PFSK-1 (cell line): Measurements from ENCODE around the gene ALB.

Experiments used
- FOXP2 ChIP-seq: optimal IDR thresholded peaks from 2 replicates; pipeline ENCODE3; 2011; ENCODE audit warnings: borderline replicate concordance, control low read depth, inconsistent platforms; ENCODE audit not compliant: insufficient read depth; ENCODE audit errors: extremely low read length, extremely low read depth
- POLR2AphosphoS5 ChIP-seq: IDR thresholded peaks from 2 replicates; pipeline ENCODE4 v1.6.1; 2012; ENCODE audit warnings: low read depth, mild to moderate bottlenecking, control low read depth, low read length, moderate library complexity
- SIN3A ChIP-seq: IDR thresholded peaks from 2 replicates; pipeline ENCODE4 v1.6.1; 2012; ENCODE audit warnings: mild to moderate bottlenecking, low read length, moderate library complexity, borderline replicate concordance; ENCODE audit not compliant: insufficient read depth
- TAF1 ChIP-seq: IDR thresholded peaks from 2 replicates; pipeline ENCODE4 v1.6.1; 2012; ENCODE audit warnings: low read length, control low read depth, borderline replicate concordance; ENCODE audit not compliant: insufficient read depth
- TF ChIP-seq, protein P1 (sequence below), 2 experiments: IDR thresholded peaks; 2 replicates each; pipeline versions ENCODE4 v1.6.1 to v1.8.0; 2011 to 2012; ENCODE audit warnings: low read depth in 2 of 2, low read length in 2 of 2, control low read depth in 1 of 2, inconsistent platforms in 1 of 2, mild to moderate bottlenecking in 1 of 2, moderate library complexity in 1 of 2; ENCODE audit not compliant: insufficient read depth in 1 of 2

The ALB gene

DNA sequence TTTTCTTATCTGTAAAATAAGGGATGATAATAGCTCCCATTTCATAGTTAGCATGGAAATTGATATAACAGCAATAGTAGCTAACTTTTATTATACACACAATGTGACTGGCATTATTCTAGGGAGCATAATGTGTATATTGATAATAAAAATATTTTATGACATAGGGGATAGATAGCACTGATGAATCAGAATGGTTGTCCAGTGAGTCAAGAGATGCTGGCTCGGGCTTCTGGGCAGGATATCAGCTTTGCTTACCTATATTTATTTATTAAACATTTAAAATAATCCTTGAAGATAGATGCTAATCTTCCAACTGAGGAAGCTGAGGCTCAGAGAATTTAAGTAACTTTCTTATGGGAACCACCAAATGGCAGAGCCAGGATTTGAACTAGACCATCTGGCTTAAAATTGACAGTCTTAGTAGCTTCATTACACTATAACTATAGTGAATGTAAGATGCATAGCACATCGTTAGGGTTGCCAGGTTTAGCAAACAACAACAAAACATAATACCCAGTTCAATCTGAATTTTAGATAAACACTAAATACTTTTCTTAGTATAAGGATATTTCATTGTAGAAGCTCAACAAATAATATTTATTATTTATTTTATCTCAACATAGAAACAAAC is 34.6 kb downstream of the ALB start:
- TF ChIP-seq, protein P1, sequence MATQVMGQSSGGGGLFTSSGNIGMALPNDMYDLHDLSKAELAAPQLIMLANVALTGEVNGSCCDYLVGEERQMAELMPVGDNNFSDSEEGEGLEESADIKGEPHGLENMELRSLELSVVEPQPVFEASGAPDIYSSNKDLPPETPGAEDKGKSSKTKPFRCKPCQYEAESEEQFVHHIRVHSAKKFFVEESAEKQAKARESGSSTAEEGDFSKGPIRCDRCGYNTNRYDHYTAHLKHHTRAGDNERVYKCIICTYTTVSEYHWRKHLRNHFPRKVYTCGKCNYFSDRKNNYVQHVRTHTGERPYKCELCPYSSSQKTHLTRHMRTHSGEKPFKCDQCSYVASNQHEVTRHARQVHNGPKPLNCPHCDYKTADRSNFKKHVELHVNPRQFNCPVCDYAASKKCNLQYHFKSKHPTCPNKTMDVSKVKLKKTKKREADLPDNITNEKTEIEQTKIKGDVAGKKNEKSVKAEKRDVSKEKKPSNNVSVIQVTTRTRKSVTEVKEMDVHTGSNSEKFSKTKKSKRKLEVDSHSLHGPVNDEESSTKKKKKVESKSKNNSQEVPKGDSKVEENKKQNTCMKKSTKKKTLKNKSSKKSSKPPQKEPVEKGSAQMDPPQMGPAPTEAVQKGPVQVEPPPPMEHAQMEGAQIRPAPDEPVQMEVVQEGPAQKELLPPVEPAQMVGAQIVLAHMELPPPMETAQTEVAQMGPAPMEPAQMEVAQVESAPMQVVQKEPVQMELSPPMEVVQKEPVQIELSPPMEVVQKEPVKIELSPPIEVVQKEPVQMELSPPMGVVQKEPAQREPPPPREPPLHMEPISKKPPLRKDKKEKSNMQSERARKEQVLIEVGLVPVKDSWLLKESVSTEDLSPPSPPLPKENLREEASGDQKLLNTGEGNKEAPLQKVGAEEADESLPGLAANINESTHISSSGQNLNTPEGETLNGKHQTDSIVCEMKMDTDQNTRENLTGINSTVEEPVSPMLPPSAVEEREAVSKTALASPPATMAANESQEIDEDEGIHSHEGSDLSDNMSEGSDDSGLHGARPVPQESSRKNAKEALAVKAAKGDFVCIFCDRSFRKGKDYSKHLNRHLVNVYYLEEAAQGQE (IDR thresholded peaks at IDR 0.05; ENCODE audit: insufficient read depth in 1 of 2, low read depth in 2 of 2, low read length in 2 of 2): no peak
- TF ChIP-seq TAF1: no peak
- TF ChIP-seq SIN3A: no peak

DNA sequence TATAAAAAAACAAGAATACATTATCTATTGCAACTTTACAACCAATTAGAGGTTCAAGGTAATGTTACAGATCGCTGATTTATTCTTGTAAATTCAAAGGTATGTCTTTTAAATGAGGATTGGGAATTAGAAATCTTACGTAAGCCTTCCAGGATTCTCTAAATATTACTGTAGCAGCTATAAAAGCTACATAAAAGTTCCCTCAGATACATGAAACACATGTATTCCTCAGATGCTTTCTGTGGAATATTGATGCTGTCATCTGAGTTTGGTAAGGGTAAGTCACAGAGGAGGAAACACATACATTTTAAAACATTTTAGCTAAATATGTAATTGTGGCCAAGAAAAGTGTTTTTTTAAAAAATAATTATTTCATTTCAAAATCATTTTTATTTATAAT is 35.4 kb downstream of the ALB start:
- TF ChIP-seq TAF1 (no peak), SIN3A (no peak)
- TF ChIP-seq, protein P1 (IDR thresholded peaks at IDR 0.05; ENCODE audit: insufficient read depth in 1 of 2, low read depth in 2 of 2, low read length in 2 of 2): no peak

- TF ChIP-seq TAF1: no peak
- TF ChIP-seq, protein P1 (IDR thresholded peaks at IDR 0.05; ENCODE audit: insufficient read depth in 1 of 2, low read depth in 2 of 2, low read length in 2 of 2): no peak
- no peak for TF ChIP-seq POLR2AphosphoS5
- TF ChIP-seq SIN3A: no peak
- TF ChIP-seq FOXP2: no peak
These were observed 35.9 kb downstream of the ALB start for GRCh38 chr4:73439991-73440390.

DNA sequence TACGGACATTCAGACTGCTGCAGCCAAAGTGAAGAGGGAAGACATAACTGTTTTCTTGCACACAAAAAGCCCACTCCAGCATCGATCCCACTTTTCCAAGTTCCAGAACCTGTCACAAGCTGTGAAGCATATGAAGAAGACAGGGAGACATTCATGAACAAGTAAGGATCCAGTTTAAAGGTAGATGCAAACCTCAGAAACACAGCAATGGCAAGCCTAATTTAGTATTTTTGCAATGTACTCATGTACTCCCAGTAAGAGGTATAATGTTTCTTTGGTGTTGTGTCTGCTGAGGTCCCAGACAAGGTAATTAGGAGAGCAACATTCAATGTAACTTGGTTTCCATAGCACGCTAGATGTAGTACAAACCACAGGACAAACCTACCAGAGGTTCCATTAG is 36.6 kb downstream of the ALB start:
- TF ChIP-seq TAF1 (no peak), POLR2AphosphoS5 (no peak), SIN3A (no peak), FOXP2 (no peak)
- TF ChIP-seq, protein P1 (IDR thresholded peaks at IDR 0.05; ENCODE audit: insufficient read depth in 1 of 2, low read depth in 2 of 2, low read length in 2 of 2): no peak

- TF ChIP-seq SIN3A (no peak), POLR2AphosphoS5 (no peak), TAF1 (no peak), FOXP2 (no peak)
- TF ChIP-seq, protein P1 (IDR thresholded peaks at IDR 0.05; ENCODE audit: insufficient read depth in 1 of 2, low read depth in 2 of 2, low read length in 2 of 2): no peak
These were observed 38.2 kb downstream of the ALB start for GRCh38 chr4:73442275-73442674.
